GM15510 (cell line): ENCODE results near the gene ABTB2.

Experiments
- POLR2A ChIP-seq: IDR thresholded peaks from 3 replicates; pipeline ENCODE4 v1.6.1; 2011; ENCODE audit warnings: borderline replicate concordance; ENCODE audit not compliant: insufficient read length; ENCODE audit errors: extremely low read depth

ABTB2 gene

GRCh38 chr11:34316347-34317035 is 41.3 kb downstream of the ABTB2 start:
- TF ChIP-seq POLR2A, result no peak

DNA sequence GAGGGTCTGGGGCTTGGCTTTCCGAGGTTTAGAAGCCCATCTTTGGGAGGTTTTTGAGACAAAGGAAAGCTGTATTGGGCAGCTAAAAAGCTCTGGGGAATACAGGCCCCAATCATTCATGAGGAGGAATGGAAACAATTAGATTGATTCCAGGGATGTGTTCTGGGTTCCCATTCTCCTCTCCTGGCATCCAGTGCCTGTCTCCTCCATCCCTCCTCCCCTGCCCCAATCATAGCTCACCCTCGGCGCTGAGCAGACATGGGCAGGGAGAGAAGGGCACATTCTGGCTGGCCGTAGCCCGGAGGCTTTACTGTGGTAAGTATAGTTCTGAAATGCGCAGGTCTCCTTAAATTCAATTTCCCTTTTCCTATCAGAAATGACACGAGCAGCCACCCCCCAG is 42.4 kb downstream of the ABTB2 start:
- TF ChIP-seq POLR2A, result no peak

DNA sequence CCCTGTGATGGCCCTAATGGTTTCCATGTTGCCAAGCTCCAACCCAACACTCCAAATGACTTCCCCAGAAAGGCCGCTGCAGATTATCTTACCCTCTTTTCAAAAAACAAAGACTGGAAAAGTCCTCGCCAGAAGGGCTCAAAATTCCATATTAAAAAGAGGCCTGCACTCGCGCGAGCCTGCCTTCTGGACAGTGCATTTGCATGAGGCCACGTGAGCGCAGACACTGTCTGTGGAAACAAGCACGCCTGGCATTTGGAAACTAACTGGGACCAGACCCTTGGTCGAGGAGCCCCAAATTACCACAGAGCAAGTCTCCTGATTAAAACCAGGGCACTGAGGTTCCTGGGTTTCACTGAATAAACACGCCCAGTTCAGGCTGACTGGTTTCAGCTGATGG is 42.9 kb downstream of the ABTB2 start:
- TF ChIP-seq POLR2A, result no peak

GRCh38 chr11:34314176-34314575 is 43.6 kb downstream of the ABTB2 start:
- no peak for TF ChIP-seq POLR2A

DNA sequence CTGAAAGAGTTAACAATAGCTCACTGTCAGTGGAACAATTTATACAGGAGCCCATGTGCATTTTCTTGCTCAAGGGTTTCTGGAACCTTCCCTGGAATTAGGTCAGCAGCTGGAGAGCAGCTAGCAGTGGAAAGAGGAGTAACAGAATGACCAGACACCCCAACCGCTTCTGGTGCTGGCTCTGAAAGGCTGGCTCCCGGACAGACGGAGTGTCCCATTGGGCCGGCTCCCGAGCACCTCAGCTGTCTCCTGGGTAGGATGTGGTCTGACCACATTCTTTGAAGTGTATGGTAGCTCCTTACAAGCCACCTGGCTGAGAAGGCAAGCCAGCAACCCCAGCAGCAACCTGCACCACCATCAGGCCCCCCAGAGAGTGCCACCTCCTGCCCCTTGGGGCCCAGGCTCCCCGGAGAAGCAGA is 44.7 kb downstream of the ABTB2 start:
- no peak for TF ChIP-seq POLR2A

DNA sequence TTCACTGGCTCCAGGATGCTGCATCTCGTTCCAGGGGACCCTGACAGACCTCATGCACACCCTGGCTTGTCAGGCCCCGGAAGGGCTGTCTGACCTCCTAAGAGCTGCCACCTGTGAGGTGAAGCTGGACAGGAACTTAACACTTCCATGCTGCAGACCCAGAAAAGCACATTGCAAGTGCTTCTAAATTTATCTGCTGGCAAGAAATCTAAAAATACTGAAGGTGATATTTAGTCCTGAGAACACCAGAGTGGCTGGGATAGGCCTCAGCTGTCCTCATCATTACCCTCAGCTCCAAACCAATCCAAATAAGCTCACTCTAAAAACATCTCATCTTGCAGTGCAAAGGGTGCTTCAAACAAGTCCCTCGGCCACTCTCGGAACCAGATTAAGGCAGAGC is 46.7 kb downstream of the ABTB2 start:
- TF ChIP-seq POLR2A, result no peak

DNA sequence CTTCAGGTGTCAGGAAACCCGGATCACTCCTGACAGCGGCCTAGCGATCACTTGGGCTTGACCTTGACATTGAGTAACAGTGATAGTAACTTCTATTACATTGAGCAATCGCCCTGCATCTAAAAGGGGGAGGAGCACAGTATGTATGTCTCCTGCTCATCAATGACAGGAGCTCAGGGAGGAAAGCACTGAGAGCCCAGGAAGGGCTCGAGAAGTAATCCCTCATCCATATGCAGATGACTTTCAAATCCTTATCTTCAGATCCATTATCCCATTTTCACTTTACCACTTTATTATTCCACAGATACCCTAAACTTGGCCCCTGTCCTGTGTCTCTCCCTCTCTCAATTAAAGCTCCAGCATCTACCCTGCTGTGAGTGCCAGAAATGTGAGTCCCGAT is 47.8 kb downstream of the ABTB2 start:
- no peak for TF ChIP-seq POLR2A

DNA sequence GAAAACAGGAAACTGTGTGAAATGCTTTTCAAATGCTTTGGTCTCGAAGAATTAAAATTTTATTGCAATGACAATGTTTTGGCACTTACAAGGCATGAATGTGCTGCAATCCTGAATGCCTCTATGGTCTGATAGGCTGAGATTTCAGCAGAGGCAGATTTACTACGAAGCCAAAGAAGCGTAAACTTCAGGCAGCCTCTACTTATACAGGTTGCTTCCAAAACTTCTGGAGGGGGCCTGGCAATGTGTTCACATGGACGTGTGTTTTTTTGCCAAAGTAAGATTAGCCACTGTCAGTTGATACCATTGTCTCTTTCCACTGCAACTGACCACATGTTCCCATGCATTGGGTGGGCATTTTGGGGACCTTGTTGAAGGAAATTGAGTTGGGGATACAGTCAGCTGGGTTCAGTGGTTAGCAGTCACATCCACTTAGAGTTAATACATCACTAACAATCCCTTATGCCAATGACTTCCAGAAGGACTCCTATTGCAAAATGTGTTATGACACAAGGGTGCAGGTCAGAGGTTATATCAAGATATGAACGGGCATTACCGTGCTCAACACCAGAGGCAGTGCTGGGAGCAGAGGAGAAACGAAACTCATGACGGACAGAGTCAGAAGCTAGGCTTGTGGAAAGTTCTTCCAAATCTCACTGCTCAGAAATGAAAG is 48.8 kb downstream of the ABTB2 start:
- TF ChIP-seq POLR2A, result no peak

GRCh38 chr11:34308049-34308912 is 49.5 kb downstream of the ABTB2 start:
- no peak for TF ChIP-seq POLR2A

GRCh38 chr11:34305780-34306179 is 52.0 kb downstream of the ABTB2 start:
- TF ChIP-seq POLR2A, result no peak

GRCh38 chr11:34305193-34305592 is 52.6 kb downstream of the ABTB2 start:
- TF ChIP-seq POLR2A, result no peak

DNA sequence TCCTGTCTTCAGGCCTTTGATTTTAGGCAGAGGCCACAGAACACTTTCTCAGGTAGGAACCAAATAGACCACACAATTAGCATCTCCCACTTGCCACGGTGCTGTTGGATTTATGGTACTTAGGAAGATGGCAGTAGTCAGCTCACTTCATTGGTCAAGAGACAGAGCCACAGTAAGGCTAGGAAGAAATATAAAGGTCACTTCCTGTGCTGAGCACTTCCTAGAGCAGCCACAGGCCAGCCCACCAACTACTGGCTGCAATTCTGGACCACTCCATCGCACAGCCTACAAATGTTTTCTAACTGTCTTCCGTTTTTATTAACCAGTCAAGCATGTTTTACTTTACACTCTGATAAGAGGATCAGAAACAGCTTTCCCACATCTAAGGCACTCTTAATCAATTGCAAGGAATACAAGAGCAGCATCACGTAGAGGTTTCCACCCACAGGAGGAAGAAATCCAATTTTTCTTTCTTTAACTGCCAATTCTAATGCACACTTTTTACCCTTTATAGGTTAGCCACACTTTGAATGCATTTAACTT is 54.7 kb downstream of the ABTB2 start:
- TF ChIP-seq POLR2A, result no peak

GRCh38 chr11:34302046-34302921 is 55.5 kb downstream of the ABTB2 start:
- no peak for TF ChIP-seq POLR2A

GRCh38 chr11:34300926-34301295 is 56.9 kb downstream of the ABTB2 start:
- TF ChIP-seq POLR2A, result no peak
